LNCaP clone FGC (cell line): ENCODE measurements around the gene PRTFDC1.

Source experiments
- DNase-seq: peaks from one replicate; pipeline ENCODE4 v3.0.0-alpha.2; 2011; ENCODE audit warnings: low read depth
- H3K4me3 ChIP-seq: 2 replicates; pipeline ENCODE4 v1.5.1; 2011; ENCODE audit warnings: mild to moderate bottlenecking, low read depth, low read length, control low read depth
- TF ChIP-seq, protein P1 (sequence below): IDR thresholded peaks from 2 replicates; pipeline ENCODE4 v1.5.1; 2012; ENCODE audit warnings: mild to moderate bottlenecking; ENCODE audit not compliant: control insufficient read depth, insufficient read depth; ENCODE audit errors: extremely low read depth

PRTFDC1 gene

DNA sequence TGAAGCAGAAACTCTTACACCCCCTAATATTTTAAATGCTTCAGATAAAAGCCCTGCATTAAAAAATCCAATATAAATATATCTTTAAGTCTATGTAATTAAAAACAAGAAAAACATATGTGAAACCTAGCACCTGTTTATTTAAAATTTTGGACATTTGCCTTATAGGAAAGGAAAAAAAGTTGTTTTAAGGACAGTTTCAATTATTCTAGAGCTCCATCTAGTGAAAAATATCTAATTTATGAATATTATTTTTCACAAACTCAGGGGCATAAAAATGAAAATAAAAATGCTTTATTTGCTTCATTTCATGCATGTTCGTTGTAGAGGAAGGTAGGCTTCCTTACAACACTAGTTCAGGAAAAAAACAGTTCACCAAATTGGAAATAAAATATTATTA is 37.5 kb upstream of the PRTFDC1 start:
- no peak overlapping the region for H3K4me3 ChIP-seq
- DNase-seq = no peak
- TF ChIP-seq, protein P1, sequence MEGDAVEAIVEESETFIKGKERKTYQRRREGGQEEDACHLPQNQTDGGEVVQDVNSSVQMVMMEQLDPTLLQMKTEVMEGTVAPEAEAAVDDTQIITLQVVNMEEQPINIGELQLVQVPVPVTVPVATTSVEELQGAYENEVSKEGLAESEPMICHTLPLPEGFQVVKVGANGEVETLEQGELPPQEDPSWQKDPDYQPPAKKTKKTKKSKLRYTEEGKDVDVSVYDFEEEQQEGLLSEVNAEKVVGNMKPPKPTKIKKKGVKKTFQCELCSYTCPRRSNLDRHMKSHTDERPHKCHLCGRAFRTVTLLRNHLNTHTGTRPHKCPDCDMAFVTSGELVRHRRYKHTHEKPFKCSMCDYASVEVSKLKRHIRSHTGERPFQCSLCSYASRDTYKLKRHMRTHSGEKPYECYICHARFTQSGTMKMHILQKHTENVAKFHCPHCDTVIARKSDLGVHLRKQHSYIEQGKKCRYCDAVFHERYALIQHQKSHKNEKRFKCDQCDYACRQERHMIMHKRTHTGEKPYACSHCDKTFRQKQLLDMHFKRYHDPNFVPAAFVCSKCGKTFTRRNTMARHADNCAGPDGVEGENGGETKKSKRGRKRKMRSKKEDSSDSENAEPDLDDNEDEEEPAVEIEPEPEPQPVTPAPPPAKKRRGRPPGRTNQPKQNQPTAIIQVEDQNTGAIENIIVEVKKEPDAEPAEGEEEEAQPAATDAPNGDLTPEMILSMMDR = no peak

DNA sequence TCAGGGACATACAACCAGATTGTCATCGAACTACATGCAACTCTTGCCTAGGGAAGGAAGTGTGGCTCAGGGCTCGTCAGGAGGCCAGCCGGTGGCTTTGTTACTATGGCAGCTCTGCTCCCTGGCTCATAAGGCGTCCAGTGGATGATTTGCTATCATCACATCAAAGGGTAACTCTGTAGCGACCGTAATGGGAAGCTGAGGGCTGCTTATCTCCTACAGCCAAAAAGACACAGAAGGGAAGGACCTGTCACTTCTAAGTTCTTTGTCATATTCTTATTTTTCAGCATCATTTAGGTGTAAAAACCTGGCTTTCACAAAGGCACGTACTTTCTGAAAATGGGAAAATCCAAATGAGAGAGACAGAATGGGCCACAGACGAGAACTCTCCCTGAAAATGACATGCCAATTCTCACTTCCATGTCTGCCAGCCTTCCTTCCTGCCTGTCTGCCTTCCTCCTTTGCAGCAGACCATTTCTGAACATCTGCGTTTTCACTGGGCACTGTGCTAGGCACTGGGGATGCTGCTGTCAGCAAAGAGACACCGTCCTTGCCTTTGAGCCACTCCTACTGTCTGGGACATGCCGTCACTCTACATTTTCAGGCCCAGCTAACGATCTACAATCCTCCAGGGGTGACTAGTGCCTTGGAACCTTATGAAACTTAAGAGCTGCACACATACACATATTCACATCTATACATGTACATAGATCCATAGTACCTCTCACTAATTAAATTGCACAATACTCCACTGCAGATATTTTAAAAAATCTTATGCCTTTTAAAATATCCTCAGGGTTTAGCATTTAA is 36.6 kb upstream of the PRTFDC1 start:
- TF ChIP-seq, protein P1 = no peak
- no peak overlapping the region for H3K4me3 ChIP-seq
- DNase-seq = no peak

DNA sequence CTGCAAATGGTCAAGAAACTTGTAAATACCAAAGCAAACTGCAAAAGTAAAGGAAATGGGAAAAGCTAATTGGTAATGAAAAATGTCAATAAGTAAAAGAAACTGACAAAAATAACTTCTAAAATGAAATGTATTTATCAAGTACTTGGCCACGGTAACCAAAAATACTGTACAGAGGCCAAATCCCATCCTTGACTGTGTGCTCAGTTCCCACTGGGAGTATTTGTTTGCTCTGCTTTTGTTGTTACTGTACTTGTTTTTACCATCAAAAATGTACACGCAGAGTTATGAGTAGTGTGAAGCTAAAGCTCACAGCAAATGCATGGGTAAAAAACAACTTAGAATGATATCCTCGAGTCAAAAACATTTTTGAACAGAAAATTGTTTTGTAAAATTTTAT is 32.5 kb upstream of the PRTFDC1 start:
- DNase-seq = no peak
- H3K4me3 ChIP-seq = no peak overlapping the region
- TF ChIP-seq, protein P1 = no peak

DNA sequence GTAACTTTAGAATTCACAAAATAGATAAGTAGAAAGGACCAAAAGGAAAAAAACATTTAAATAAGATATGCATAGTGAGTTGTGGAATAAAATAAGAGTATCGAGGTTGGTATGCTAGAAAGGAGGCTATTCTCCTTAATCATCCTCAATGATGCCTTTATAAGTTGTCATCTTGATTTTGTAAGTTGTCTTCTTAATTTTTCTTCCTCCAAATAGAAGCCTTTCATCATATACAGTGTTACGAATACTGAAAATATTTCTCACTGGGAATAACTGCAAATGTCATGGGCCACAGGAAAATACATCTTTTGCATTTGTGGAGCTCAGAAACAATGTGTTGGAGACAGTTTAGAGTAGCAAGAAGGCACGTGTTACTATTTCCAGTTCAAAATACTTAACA is 31.5 kb upstream of the PRTFDC1 start:
- no peak for DNase-seq
- TF ChIP-seq, protein P1 = no peak
- H3K4me3 ChIP-seq = no peak overlapping the region

DNA sequence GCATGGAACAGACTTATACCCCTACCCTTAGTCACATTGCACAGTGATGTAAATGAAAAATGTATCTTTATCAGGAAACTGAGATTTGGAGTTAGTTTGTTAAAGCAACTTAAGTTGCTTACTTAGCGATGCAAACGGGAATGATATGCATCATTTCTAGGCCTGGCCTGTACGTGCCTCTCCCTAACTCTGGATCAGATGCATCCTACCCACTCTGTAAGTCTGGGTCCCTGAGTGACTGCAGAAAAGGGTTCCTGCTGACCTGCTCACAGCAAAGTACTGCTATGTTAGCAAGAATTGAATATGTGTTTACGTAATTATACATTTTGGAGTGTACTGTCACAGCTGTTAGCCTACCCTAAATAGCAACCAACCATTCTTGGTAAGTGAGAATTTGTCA is 30.7 kb upstream of the PRTFDC1 start:
- H3K4me3 ChIP-seq = no peak overlapping the region
- no peak for DNase-seq
- TF ChIP-seq, protein P1 = no peak

DNA sequence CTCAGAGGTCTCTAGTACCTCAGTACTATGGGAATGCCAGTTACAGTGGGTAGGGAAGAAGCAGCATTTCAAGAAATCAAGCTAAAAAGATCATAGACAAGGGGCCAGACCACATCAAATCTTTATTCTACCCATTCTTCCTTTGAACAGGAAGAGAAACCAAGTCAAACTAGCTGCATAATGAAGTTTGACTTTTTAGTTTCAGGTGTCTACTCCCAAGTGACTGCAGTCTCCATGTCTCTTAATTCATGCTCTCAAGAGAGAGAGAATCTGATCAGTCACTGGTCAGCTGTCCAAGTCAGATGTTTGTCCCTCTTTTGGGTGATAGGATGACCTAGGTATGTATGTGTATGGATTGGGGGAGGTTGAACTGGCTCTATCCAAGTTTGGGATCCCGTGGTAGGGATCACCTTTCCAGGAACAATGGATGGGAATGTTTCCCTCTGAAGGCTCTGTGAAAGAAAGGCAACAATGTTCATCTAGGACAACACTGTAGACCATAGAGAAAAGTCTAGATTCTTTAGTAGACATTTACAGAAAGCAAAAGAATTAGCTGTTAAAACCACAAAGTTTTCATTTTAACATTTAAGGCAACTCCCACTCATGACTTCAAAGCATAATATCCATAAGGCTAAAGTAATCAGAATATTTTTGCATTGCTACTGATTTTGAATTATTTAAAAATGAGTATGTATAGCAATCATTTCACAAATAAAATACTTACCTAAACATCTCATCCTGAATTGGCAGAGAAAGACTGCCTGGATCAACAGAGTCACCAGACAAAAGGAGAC is 30.1 kb upstream of the PRTFDC1 start:
- no peak overlapping the region for H3K4me3 ChIP-seq
- DNase-seq = no peak

More for the DNA sequence above, 30.1 kb upstream of the PRTFDC1 start:
- TF ChIP-seq, protein P1 = no peak
